IPS-15b (cell line): ENCODE measurements around the gene GRID1.
"Not testable (repeated sequence)": the region's sequence is repeated elsewhere in the genome, so short reads cannot be mapped to it uniquely, and the experiment has no call there.

Experiments
- H3K27me3 ChIP-seq: one replicate; pipeline ENCODE4 v1.6.1; 2013; ENCODE audit warnings: low read length; ENCODE audit not compliant: control insufficient read depth, insufficient read depth
- H3K36me3 ChIP-seq: one replicate; pipeline ENCODE4 v1.6.1; 2013; ENCODE audit warnings: low read length; ENCODE audit not compliant: control insufficient read depth, insufficient read depth
- H3K4me1 ChIP-seq: one replicate; pipeline ENCODE4 v1.6.1; 2013; ENCODE audit warnings: mild to moderate bottlenecking, low read length; ENCODE audit not compliant: control insufficient read depth, insufficient read depth
- H3K4me3 ChIP-seq: one replicate; pipeline ENCODE4 v1.5.1; 2013; ENCODE audit warnings: low read depth, low read length
- H3K9ac ChIP-seq: one replicate; pipeline ENCODE4 v1.6.1; 2013; ENCODE audit warnings: low read depth, mild to moderate bottlenecking, low read length
- H3K9me3 ChIP-seq: one replicate; pipeline ENCODE4 v1.6.1; 2013; ENCODE audit warnings: mild to moderate bottlenecking, low read length; ENCODE audit not compliant: control insufficient read depth, insufficient read depth

GRID1 gene

GRCh38 chr10:86099542-86100334 is 266.9 kb downstream of the GRID1 start:
- H3K4me1 ChIP-seq, result no peaks in the 10 kb centered on the region
- H3K9me3 ChIP-seq, result no peaks in the 10 kb centered on the region
- H3K4me3 ChIP-seq, result no peak overlapping the region
- no peak overlapping the region for H3K9ac ChIP-seq
- no peaks in the 10 kb centered on the region for H3K36me3 ChIP-seq
- no peaks in the 10 kb centered on the region for H3K27me3 ChIP-seq

GRCh38 chr10:86098187-86098881 is 268.3 kb downstream of the GRID1 start:
- H3K36me3 ChIP-seq, result no peaks in the 10 kb centered on the region
- H3K27me3 ChIP-seq, result no peaks in the 10 kb centered on the region
- no peaks in the 10 kb centered on the region for H3K9me3 ChIP-seq
- H3K4me1 ChIP-seq, result no peaks in the 10 kb centered on the region
- H3K9ac ChIP-seq, result no peak overlapping the region
- H3K4me3 ChIP-seq, result no peak overlapping the region

- H3K9me3 ChIP-seq, H3K27me3 ChIP-seq, H3K36me3 ChIP-seq, H3K4me1 ChIP-seq, H3K9ac ChIP-seq, H3K4me3 ChIP-seq: not testable (repeated sequence)
Measured at GRCh38 chr10:86095061-86095460, 271.5 kb downstream of the GRID1 start.

GRCh38 chr10:86092311-86092710 is 274.3 kb downstream of the GRID1 start:
- H3K4me1 ChIP-seq, H3K9me3 ChIP-seq, H3K27me3 ChIP-seq, H3K36me3 ChIP-seq, H3K9ac ChIP-seq, H3K4me3 ChIP-seq: not testable (repeated sequence)

- Histone ChIP-seq H3K4me3 (no peak overlapping the region), H3K36me3 (no peaks in the 10 kb centered on the region), H3K9me3 (no peaks in the 10 kb centered on the region), H3K4me1 (no peaks in the 10 kb centered on the region), H3K27me3 (no peaks in the 10 kb centered on the region), H3K9ac (no peak overlapping the region)
Measured at GRCh38 chr10:86091216-86091615, 275.4 kb downstream of the GRID1 start.

GRCh38 chr10:86090807-86091206 is 275.8 kb downstream of the GRID1 start:
- H3K27me3 ChIP-seq, result no peaks in the 10 kb centered on the region

GRCh38 chr10:86087716-86088115 is 278.9 kb downstream of the GRID1 start:
- no peaks in the 10 kb centered on the region for H3K27me3 ChIP-seq

More at GRCh38 chr10:86090807-86091206, 275.8 kb downstream of the GRID1 start:
- no peaks in the 10 kb centered on the region for H3K4me1 ChIP-seq
- H3K4me3 ChIP-seq, result no peak overlapping the region
- H3K36me3 ChIP-seq, result no peaks in the 10 kb centered on the region
- H3K9ac ChIP-seq, result no peak overlapping the region
- no peaks in the 10 kb centered on the region for H3K9me3 ChIP-seq

GRCh38 chr10:86086418-86086817 is 280.2 kb downstream of the GRID1 start:
- Histone ChIP-seq H3K4me1 (no peaks in the 10 kb centered on the region), H3K36me3 (no peaks in the 10 kb centered on the region), H3K9ac (no peak overlapping the region), H3K4me3 (no peak overlapping the region), H3K9me3 (no peaks in the 10 kb centered on the region), H3K27me3 (no peaks in the 10 kb centered on the region)

More at GRCh38 chr10:86087716-86088115, 278.9 kb downstream of the GRID1 start:
- Histone ChIP-seq H3K9me3 (no peaks in the 10 kb centered on the region), H3K9ac (no peak overlapping the region), H3K4me3 (no peak overlapping the region), H3K36me3 (no peaks in the 10 kb centered on the region), H3K4me1 (no peaks in the 10 kb centered on the region)

- no peaks in the 10 kb centered on the region for H3K27me3 ChIP-seq
- no peaks in the 10 kb centered on the region for H3K4me1 ChIP-seq
- H3K4me3 ChIP-seq, result no peak overlapping the region
- no peaks in the 10 kb centered on the region for H3K36me3 ChIP-seq
- no peak overlapping the region for H3K9ac ChIP-seq
- no peaks in the 10 kb centered on the region for H3K9me3 ChIP-seq
Measured at GRCh38 chr10:86085686-86086085, 280.9 kb downstream of the GRID1 start.

GRCh38 chr10:86085136-86085535 is 281.5 kb downstream of the GRID1 start:
- Histone ChIP-seq H3K4me3 (no peak overlapping the region), H3K36me3 (no peaks in the 10 kb centered on the region), H3K27me3 (no peaks in the 10 kb centered on the region), H3K9me3 (no peaks in the 10 kb centered on the region), H3K9ac (no peak overlapping the region), H3K4me1 (no peaks in the 10 kb centered on the region)

GRCh38 chr10:86084585-86084984 is 282.0 kb downstream of the GRID1 start:
- Histone ChIP-seq H3K27me3 (no peaks in the 10 kb centered on the region), H3K4me3 (no peak overlapping the region), H3K9me3 (no peaks in the 10 kb centered on the region), H3K36me3 (no peaks in the 10 kb centered on the region), H3K4me1 (no peaks in the 10 kb centered on the region), H3K9ac (no peak overlapping the region)

- Histone ChIP-seq H3K4me1 (peaks cover 4% of the 10 kb centered on the region), H3K9ac (no peak overlapping the region), H3K9me3 (no peaks in the 10 kb centered on the region), H3K4me3 (no peak overlapping the region), H3K36me3 (no peaks in the 10 kb centered on the region), H3K27me3 (no peaks in the 10 kb centered on the region)
Measured at GRCh38 chr10:86083664-86084175, 282.9 kb downstream of the GRID1 start.
